A204.1 (cell line): ENCODE results near the gene SELENOM.
"Not testable (repeated sequence)": the region's sequence is repeated elsewhere in the genome, so short reads cannot be mapped to it uniquely, and the experiment has no call there.

Experiments
- FAIRE-seq: peaks from 2 replicates; lab custom pipeline; 2012; peaks lifted over from hg19 to GRCh38; lab: Jason Lieb, UNC

Gene SELENOM

GRCh38 chr22:31075961-31076360, 31.4 kb downstream of the SELENOM start:
- FAIRE-seq = no peak

GRCh38 chr22:31073545-31074145, 33.7 kb downstream of the SELENOM start:
- not testable (repeated sequence) for FAIRE-seq

- not testable (repeated sequence) for FAIRE-seq
Observed at GRCh38 chr22:31073125-31073524, 34.2 kb downstream of the SELENOM start.

GRCh38 chr22:31069691-31070314, 37.6 kb downstream of the SELENOM start:
- not testable (repeated sequence) for FAIRE-seq

DNA sequence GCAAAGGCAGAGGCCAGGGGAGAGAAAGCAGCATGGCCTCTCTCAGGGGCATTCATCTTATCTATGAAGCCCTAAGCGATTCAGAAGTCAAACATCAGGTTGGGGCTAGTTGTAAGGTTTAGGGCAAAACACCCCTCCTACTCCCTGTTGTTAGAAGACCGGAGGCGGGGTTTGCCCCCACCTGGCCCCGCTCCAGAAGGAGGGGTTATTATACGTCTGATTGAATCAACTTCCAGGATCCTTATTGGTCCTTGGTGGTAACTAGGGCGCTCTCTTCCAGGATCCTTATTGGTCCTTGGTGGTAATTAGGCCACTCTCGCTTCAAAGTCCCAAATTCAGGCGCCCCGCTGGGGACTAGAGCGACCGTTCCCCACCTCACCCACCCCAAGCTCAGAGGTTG, 38.4 kb downstream of the SELENOM start:
- FAIRE-seq = no peak

- FAIRE-seq = no peak
Observed at GRCh38 chr22:31064369-31064768, 43.0 kb downstream of the SELENOM start.

GRCh38 chr22:31062566-31063230, 44.7 kb downstream of the SELENOM start:
- FAIRE-seq = no peak

DNA sequence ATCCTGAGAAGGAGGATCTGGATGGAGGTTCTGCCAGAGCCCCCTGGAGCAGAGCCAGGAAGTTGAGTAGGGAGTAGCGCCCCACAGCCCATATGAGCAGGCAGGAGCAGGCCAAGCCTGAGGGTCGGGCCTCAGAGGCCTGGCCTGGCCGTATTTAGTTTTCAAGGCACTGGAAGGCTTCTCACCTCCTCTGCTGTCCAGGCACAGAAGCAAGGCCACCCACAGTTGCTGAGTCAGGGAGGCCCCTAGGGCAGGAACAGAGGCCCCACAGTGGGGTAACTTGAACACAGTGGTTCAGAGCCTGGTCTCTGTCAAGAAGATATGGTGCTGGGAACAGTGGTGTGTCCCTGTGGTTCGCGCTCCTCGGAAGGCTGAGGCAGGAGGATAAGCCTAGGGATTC, 47.7 kb downstream of the SELENOM start:
- not testable (repeated sequence) for FAIRE-seq

GRCh38 chr22:31056986-31057599, 50.3 kb downstream of the SELENOM start:
- no peak for FAIRE-seq

DNA sequence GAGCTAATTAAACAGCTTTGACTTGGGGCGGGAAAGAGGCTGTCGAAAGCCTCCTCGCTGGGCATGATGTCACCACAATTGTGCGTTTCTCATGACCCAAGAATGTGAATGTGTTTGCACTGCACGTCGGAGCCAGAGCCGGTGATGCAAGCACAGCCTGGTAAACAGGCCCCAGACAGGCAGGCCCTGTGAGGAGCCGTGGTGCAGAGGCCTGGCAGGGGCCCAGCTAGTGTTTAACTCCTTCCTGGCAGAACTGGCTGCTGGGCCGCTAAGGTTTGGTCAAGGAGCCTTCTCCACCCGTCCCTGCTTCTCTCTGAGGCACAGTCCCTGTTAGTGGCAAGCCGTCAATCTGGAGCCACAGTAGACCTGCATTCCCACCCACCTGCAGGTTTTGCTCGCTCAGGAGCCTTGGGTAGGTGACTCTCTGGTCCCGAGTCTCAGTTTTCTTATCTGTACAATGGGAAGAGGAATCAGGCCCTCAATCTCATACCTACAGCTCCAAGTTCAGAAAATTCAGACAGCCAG, 51.7 kb downstream of the SELENOM start:
- FAIRE-seq = no peak

DNA sequence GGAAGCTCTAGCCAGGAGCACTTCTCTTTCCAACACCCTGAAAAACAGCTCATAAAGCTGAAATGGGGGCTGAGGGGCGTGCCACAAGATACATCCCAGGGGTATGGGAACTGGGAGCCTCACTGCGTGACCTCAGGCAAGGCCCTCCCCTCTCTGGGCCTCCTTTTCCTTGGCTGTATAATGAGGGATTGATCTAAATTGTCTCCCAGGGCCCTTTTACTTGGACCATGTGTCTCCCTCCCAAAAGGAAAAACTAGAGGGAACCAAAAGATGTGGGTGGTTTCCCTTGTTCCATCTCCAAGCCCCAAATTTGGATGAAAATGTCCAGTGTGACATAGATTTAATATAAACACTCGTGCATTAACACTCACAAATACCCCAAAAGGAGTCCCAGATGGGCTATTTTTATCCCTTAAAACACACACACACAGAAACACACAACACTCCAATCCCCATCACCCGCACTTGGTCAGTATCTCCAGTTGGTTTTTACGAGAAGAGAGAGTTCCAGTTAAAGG, 52.2 kb downstream of the SELENOM start:
- no peak for FAIRE-seq
